Astrocyte (in vitro differentiated cells and primary cell): ENCODE measurements around the gene CRYBG2.
"Not testable (repeated sequence)": the region's sequence is repeated elsewhere in the genome, so short reads cannot be mapped to it uniquely, and the experiment has no call there.

Experiments
- EZH2 ChIP-seq: IDR thresholded peaks from 2 replicates; pipeline ENCODE4 v1.6.1; 2012; ENCODE audit warnings: mild to moderate bottlenecking, low read length, inconsistent platforms; ENCODE audit not compliant: insufficient read depth
- TF ChIP-seq, protein P1 (sequence below): IDR thresholded peaks from 2 replicates; pipeline ENCODE4 v1.5.1; 2011; ENCODE audit warnings: low read depth, mild to moderate bottlenecking, inconsistent platforms, low read length, moderate library complexity; ENCODE audit not compliant: insufficient read depth

GRCh38 chr1:26333312-26333711, 20.6 kb downstream of the CRYBG2 start:
- TF ChIP-seq, protein P1, sequence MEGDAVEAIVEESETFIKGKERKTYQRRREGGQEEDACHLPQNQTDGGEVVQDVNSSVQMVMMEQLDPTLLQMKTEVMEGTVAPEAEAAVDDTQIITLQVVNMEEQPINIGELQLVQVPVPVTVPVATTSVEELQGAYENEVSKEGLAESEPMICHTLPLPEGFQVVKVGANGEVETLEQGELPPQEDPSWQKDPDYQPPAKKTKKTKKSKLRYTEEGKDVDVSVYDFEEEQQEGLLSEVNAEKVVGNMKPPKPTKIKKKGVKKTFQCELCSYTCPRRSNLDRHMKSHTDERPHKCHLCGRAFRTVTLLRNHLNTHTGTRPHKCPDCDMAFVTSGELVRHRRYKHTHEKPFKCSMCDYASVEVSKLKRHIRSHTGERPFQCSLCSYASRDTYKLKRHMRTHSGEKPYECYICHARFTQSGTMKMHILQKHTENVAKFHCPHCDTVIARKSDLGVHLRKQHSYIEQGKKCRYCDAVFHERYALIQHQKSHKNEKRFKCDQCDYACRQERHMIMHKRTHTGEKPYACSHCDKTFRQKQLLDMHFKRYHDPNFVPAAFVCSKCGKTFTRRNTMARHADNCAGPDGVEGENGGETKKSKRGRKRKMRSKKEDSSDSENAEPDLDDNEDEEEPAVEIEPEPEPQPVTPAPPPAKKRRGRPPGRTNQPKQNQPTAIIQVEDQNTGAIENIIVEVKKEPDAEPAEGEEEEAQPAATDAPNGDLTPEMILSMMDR: not testable (repeated sequence)
- not testable (repeated sequence) for TF ChIP-seq EZH2
